ENCODE measurements around the gene SLC35A3.
A peak's percentile ranks its signal among the peaks of the same experiment; 100 is the strongest.
"Not testable (repeated sequence)": the region's sequence is repeated elsewhere in the genome, so short reads cannot be mapped to it uniquely, and the experiment has no call there.

The SLC35A3 gene

DNA sequence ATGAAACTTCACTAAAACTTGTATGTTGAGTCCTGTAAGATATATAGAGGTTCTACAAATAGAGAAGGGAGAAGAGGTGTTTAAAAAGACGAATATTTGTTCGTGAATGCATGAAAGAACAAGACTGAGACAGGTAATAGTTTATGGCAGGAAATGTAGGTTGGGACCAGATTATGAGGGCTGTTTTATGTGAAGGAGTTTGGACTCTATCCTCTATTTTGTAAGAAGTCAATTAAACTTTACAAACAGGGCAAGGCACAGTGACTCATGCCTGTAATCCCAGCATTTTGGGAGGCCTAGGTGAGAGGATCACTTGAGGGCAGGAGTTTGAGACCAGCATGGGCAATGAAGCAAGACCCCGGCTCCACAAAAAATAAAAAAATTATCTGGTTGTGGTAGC is 5.7 kb downstream of the SLC35A3 start:
- no peak for DNase-seq

DNA sequence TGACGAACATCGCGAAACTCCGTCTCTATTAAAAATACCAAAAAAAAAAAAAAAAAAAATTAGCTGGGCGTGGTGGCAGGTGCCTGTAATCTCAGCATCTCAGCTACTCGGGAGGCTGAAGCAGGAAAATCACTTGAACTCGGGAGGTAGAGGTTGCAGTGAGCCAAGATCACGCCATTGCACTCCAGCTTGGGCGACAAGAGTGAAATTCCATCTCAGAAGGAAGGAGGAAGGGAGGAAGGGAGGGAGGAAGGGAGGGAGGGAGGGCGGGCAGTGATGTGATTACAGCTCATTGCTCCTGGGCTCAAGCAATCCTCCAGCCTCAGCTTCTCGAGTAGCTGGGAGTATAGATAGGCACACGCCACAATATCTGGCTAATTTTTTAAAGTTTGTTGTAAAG is 7.5 kb downstream of the SLC35A3 start:
- not testable (repeated sequence) for DNase-seq

GRCh38 chr1:99978218-99978617 is 8.4 kb downstream of the SLC35A3 start:
- no peak for DNase-seq

DNA sequence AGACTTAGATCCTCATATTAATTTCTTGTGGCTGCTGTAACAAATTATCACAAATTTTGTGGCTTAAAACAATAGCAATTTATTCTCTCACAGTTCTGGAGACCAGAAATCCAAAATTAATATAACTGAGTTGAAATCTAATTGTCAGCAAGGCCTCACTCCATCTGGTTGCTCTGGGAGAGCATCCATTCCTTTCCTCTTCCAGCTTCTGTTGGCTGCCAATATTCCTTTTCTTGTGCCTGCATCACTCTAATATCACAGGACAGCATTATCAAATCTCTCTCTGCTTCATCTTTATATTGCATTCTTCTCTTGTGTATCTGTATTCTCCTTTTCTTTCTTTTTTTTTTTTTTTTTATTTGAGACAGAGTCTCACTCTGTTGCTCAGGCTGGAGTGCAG is 9.3 kb downstream of the SLC35A3 start:
- DNase-seq, result no peak

DNA sequence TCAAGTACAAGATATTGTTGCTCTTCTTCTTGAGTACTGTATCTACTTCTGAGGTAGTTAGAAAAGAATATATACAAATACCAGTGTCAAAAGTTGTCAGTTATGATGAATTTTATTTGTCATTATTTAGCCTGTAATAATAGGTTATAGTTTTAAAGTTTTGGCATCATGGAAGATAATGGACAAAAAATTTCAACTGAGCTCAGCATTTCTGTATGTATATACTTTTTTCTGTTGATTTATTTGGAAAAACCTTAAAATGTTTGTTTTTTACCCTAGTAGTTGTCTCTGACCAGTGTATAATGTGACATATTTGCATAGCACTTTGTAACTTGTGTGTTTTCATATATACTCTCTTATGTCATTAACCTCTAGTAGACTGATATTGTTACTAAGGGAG is 11.1 kb downstream of the SLC35A3 start:
- DNase-seq, result no peak

DNA sequence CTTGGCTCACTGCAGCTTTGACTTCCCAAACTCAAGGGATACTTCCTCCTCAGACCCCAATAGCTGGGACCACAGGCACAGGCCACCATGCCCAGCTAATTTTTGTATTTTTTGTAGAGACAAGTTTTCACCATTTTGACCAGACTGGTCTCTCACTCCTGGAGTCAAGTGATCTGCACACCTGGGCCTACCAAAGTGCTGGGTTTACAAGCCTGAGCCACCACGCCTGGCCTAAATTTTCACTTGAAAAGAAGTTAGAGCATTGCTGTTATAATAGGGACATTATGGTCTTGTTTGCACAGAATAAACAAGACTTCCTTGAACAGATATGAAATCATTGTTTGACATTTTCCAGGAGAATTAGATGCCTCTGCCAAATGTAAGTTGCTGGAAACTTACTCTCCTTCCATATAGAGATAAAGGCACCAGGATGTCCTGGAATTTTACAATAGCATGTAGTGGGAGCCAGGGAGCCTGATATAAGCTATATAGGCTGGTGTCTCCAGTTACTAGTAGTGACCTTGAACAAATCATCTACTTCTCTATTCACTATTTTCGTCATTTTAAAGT is 16.9 kb downstream of the SLC35A3 start:
- DNase-seq, result no peak

DNA sequence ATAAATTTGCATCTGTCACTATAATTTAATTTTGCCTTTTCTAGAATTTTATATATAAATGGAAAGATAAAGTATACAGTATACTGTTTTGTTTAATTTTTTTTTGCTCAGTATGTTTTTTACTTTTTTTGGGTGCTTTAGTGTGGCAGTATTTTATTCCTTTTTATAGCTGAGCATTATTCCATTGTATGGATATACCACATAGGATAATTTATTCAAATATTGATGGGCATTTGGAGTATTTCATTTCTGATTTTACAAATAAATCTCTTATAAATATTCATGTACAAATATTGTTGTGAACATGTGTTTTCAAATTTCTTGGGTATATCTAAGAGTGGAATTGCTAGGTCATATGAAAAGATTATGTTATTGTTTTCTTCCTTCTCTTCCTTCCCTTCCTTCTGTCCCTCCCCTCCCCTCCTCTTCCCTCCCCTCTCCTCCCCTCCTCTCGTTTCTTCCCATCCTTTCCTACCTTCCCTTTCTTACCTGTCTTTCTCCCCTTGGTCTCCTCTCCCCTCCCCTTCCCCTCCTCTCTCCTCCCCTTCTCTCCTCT is 18.5 kb downstream of the SLC35A3 start:
- no peak for DNase-seq

DNA sequence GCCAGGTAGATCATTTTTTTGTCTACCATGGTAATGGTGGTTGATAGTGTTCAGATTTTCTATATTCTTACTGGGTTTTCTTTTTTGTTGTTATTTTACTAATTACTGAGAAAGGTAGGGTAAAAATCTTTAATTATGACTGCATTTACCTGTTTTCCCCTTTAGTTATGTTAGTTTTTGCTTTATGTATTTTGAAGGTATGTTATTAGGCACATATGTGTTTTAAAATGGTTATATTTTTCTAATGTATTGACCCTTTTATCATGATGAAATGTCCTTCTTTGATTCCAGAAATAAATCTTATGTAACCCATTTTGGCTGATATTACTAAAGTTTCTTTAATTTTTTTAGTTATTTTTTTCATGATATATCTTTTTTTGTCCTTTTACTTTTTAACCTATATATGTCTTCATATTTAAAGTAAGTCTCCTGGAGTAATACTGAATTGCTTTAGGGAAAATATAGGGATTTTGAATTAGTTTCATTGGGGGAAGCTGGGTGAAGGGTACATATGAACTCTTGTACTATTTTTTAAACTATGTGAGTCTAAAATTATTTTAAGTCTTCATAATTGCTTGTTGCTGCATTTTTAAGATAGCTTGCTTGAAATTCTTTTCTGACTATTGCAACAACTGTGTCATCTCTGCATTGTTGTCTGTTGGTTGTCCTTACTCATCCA is 22.4 kb downstream of the SLC35A3 start:
- no peak for DNase-seq

DNA sequence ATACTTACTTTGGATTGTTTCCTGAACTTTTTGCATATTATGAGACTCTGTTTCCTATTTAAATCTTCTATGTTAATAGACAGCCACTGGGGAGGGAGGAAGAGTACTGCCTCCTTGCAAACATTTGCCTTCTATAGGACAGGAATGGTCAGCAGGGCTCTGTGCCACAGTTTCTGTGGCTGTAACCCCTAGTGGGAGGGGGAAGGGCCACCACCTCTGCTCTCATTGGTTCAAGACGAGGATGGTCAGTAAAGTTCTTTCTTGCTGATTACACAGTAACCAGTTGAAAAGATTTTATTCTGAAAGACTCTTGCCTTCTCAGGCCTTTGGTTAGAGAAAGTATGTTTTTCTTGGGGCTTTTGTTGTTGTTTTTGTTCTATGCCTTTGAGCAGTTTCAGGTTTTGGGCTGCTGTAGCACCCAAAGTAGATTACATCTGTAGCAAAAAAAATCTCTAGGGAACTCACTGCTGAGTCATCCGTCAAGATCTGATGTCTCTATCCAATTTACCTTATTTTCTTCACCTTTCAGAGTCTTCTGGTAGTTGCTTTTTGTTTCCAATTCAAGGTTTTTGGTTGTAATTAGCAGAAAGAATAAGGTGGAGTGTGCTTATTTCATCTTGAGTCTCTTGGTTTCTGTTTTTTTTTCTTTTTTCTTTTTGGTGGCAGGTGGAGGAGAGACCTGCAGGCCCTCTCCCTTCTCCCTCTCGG is 23.1 kb downstream of the SLC35A3 start:
- no peak for DNase-seq

DNA sequence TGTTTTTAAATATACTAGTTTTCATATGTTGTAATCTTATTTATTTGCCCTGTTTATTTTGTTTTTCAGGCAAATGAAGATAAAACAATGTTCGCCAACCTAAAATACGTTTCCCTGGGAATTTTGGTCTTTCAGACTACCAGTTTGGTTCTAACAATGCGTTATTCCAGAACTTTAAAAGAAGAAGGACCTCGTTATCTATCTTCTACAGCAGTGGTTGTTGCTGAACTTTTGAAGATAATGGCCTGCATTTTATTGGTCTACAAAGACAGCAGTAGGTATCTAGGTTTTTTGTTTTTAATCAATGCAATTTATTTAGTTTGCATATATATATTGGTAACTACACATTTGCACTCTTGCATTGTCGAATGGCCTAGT is 23.7 kb downstream of the SLC35A3 start:
- no peak for DNase-seq

DNA sequence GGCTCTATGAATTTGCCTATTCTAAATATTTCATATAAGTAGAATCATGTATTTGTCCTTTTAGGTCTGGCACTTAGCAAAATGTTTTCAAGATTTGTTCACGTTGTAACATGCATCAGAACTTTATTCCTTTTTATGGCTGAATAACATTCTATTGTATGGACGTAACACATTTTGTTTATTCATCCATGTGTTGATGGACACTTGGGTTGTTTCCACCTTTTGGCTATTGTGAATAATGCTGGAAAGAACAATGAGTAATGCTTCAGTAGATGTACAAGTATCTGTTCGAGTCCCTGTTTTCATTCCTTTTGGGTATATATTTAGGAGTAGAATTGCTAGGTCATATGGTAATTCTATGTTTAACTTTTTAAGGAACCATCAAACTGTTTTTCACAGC is 24.7 kb downstream of the SLC35A3 start:
- no peak for DNase-seq

- no peak for DNase-seq
Observed at GRCh38 chr1:99996951-99997350, 27.2 kb downstream of the SLC35A3 start.

GRCh38 chr1:100001462-100001861 is 31.7 kb downstream of the SLC35A3 start:
- no peak for DNase-seq

DNA sequence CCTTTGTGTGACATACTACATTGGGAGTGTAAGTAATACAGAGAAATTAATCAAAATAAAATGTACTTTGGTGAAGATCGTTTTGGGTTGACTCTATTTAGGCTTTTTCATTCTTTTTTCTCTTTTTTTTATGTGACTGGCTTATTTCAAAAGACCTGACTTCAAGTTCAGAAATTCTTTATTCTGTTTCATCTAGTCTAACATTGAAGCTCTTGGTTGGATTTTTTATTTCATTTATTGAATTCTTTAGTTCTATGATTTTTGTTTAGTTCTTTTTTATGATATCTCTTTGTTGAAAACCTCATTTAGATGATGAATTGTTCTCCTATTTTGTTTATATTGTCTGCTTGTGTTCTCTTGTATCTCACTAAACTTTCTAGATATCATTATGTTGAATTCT is 35.6 kb downstream of the SLC35A3 start:
- DNase-seq, result no peak

GRCh38 chr1:100006688-100007087 is 36.9 kb downstream of the SLC35A3 start:
- DNase-seq, result no peak

DNA sequence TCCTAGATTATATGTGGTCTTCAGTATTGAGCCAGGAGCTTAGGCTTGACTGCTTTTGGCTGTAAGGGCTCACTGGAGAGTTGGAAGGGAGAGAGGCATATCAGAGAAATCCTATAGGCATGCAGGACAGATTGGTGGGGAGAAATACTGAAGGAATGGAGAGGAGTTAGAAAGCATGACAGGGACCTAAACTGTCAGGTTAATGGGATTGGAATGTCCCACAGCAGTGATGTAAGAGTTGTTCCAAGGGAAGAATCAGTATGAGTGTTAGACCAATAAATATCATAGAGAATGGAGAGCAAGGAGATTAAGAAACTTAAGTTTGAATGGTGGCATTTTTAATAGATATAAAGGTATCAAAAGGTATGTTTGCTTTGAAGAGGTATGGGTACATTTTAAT is 39.7 kb downstream of the SLC35A3 start:
- DNase-seq, result peak; percentile 84

GRCh38 chr1:100010804-100011203 is 41.0 kb downstream of the SLC35A3 start:
- no peak for DNase-seq

DNA sequence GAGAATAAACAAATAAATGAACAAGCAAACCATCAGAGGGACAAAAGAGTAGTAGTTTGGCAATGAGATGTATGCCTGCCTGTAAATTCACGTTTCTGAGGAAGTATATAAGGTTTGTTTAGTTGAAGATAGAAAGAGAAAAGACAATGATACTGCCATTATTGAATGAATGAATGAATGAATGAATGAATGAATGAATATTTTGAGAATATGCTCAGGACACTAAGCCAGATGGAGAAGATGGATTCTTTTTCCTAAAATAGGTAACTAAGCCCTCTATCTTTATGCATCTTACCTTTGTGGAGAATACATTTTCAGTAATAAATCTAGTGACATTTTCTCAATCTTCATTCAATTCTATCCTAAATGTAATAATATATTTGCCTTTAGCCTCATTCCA is 49.4 kb downstream of the SLC35A3 start:
- DNase-seq, result no peak

DNA sequence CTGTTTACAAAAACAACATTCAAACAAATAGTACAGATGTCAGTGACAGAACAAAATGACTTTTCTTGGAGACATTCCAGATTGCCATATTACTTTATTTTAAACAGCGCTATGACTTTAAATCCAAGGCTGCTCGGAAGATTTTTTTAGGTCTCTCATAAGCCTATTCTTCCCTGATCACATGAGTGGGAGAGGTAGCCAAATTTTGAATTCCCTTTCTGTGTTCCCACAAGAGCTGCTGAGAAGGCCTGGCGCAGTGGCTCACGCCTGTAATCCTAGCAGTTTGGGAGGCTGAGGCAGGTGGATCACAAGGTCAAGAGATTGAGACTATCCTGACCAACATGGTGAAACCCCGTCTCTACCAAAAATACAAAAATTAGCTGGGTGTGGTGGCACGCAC is 53.7 kb downstream of the SLC35A3 start:
- no peak for DNase-seq

- no peak for DNase-seq
Observed at GRCh38 chr1:100027212-100027611, 57.4 kb downstream of the SLC35A3 start.

DNA sequence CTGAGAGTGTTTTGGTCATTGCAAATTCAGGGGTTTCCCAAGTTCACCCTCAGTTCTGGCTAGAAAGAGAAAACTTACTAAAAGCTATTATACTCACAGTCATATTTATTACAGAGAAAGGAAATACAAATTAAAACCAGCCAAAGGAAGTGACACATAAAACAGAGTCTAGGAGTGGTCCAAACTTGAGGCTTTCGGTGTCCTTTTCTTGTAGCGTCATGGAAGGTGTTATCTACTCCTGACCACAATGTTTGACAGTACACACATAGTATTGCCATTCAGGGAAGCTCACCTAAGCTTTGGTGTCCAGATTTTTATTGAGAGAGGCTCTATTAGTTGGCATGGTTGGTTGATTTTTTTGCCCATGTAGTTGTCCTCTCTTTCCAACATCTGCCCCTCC is 59.0 kb downstream of the SLC35A3 start:
- DNase-seq, result no peak

- peak; percentile 23 for DNase-seq
Observed at GRCh38 chr1:100034470-100034869, 64.7 kb downstream of the SLC35A3 start.

- DNase-seq, result no peak
Observed at GRCh38 chr1:100035214-100035613, 65.4 kb downstream of the SLC35A3 start.
